T-helper 2 cell treated with Interferon-gamma antibody and Interleukin-4, amounts not matched to agents 5 μg/mL and 100 μg/mL, for 36 hours (primary cell): Measurements from ENCODE around the gene FOSL2.

Source experiments
- DNase-seq: peaks from one replicate; pipeline ENCODE4 v3.0.0; 2021; ENCODE audit warnings: low spot score
- H3K27ac Mint-ChIP-seq: one replicate; pipeline ENCODE4 v1.8.0; 2021; ENCODE audit warnings: mild to moderate bottlenecking, mixed read lengths
- H3K27me3 Mint-ChIP-seq: one replicate; pipeline ENCODE4 v1.8.0; 2021; ENCODE audit warnings: low read depth, mixed read lengths
- H3K36me3 Mint-ChIP-seq: one replicate; pipeline ENCODE4 v1.8.0; 2021; ENCODE audit warnings: low read depth, mixed read lengths
- H3K4me1 Mint-ChIP-seq: one replicate; pipeline ENCODE4 v1.8.0; 2021; ENCODE audit warnings: low read depth, mixed read lengths
- H3K4me3 Mint-ChIP-seq: one replicate; pipeline ENCODE4 v1.8.0; 2022; ENCODE audit warnings: mild to moderate bottlenecking, moderate library complexity, mixed read lengths
- H3K9me3 Mint-ChIP-seq: one replicate; pipeline ENCODE4 v1.8.0; 2021; ENCODE audit warnings: mixed read lengths

The FOSL2 gene

GRCh38 chr2:28449488-28450395, 57.1 kb downstream of the FOSL2 start:
- H3K4me3 Mint-ChIP-seq: peak overlapping the region; percentile 35
- peaks cover 46% of the 10 kb centered on the region for H3K4me1 Mint-ChIP-seq
- no peaks in the 10 kb centered on the region for H3K9me3 Mint-ChIP-seq
- H3K27ac Mint-ChIP-seq: peak overlapping the region; percentile 69
- no peaks in the 10 kb centered on the region for H3K27me3 Mint-ChIP-seq
- H3K36me3 Mint-ChIP-seq: no peaks in the 10 kb centered on the region
- peak; percentile 86 for DNase-seq

- Mint-ChIP-seq H3K36me3 (no peaks in the 10 kb centered on the region), H3K27ac (peak overlapping the region; percentile 24), H3K27me3 (no peaks in the 10 kb centered on the region), H3K4me3 (no peak overlapping the region), H3K4me1 (peaks cover 46% of the 10 kb centered on the region), H3K9me3 (no peaks in the 10 kb centered on the region)
- DNase-seq: no peak
Observed at GRCh38 chr2:28450901-28451565, 58.4 kb downstream of the FOSL2 start.

GRCh38 chr2:28451793-28452533, 59.3 kb downstream of the FOSL2 start:
- Mint-ChIP-seq H3K36me3 (no peaks in the 10 kb centered on the region), H3K27me3 (no peaks in the 10 kb centered on the region), H3K4me3 (no peak overlapping the region), H3K27ac (no peak overlapping the region), H3K9me3 (no peaks in the 10 kb centered on the region), H3K4me1 (peaks cover 45% of the 10 kb centered on the region)
- DNase-seq: no peak

DNA sequence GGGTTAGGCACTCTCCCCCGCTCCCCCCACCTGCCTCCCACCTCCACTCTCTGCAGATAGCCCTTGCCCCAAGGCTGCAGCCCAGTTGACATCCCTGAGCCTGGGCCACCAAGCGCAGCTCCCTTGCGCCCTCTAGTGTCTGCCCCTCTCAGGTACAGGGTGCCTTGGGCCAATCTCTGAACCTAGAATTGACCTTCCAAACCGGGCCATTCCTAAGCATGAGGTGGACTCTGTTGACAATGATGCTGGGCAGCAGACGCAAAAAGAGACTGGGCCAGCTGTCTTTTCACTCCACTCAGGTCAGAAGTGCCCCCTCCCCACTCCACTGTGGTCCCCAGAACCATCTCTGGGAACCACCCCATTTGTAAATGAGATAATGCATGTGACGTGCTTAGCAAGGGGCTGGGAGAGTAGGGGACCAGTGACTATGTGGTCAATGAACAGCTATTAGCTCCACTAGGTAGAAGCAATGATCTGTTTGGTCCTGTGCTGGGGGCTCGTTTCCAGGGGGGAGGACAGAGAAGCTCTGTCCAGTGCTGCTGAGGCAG, 60.0 kb downstream of the FOSL2 start:
- H3K4me3 Mint-ChIP-seq: no peak overlapping the region
- peak; percentile 75 for DNase-seq
- H3K4me1 Mint-ChIP-seq: peaks cover 40% of the 10 kb centered on the region
- no peak overlapping the region for H3K27ac Mint-ChIP-seq
- H3K9me3 Mint-ChIP-seq: no peaks in the 10 kb centered on the region
- H3K36me3 Mint-ChIP-seq: no peaks in the 10 kb centered on the region
- H3K27me3 Mint-ChIP-seq: no peaks in the 10 kb centered on the region

GRCh38 chr2:28453396-28453795, 60.7 kb downstream of the FOSL2 start:
- Mint-ChIP-seq H3K9me3 (no peaks in the 10 kb centered on the region), H3K4me3 (no peak overlapping the region), H3K27ac (no peak overlapping the region), H3K4me1 (peaks cover 35% of the 10 kb centered on the region), H3K27me3 (no peaks in the 10 kb centered on the region), H3K36me3 (no peaks in the 10 kb centered on the region)
- no peak for DNase-seq

- DNase-seq: no peak
- no peak overlapping the region for H3K27ac Mint-ChIP-seq
Observed at GRCh38 chr2:28454016-28454930, 61.6 kb downstream of the FOSL2 start.

DNA sequence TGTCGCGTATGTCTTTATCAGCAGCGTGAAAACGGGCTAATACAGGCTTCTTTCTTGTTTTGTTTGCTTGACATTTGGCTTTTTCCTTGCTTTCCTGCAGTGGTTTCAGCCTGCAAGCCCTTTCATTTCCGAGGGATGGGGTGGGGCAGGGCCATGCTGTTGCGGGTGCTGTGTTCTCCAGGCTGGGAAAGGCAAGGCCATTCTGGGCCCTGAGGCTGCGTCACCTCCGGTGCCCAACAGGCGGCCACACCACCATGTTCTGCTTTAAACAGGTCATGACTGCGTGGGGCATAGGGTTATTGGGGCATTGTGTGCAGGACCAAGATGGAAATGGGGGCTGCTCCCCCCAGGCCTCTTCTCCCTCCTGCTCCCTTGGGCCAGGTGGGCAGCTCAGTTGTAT, 64.6 kb downstream of the FOSL2 start:
- peaks cover 4% of the 10 kb centered on the region for H3K9me3 Mint-ChIP-seq
- no peak for DNase-seq
- peaks cover 7% of the 10 kb centered on the region for H3K27me3 Mint-ChIP-seq
- H3K27ac Mint-ChIP-seq: no peak overlapping the region
- no peak overlapping the region for H3K4me3 Mint-ChIP-seq
- peaks cover 14% of the 10 kb centered on the region for H3K4me1 Mint-ChIP-seq
- peaks cover 5% of the 10 kb centered on the region for H3K36me3 Mint-ChIP-seq

More at GRCh38 chr2:28454016-28454930, 61.6 kb downstream of the FOSL2 start:
- Mint-ChIP-seq H3K36me3 (no peaks in the 10 kb centered on the region), H3K27me3 (no peaks in the 10 kb centered on the region), H3K4me3 (no peak overlapping the region), H3K9me3 (no peaks in the 10 kb centered on the region), H3K4me1 (peaks cover 29% of the 10 kb centered on the region)

DNA sequence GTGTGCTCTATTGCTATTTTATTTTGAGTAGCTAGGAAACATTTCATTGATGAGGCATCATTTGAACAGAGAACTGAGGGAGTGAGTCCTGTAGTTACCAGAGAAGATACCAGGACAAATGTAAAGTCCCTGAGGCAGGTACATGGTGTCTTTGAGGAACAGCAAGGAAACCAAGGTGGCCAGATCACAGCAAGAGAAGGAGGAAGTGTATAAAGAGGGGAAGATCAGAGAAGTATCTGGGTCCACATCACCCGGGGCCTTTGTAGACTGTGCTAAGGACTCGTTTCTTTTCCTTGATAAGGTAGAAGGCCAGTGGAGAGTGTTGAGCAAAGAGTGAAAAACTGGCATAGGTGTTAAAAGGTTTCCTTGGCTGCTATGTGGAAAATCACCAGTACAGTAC, 68.4 kb downstream of the FOSL2 start:
- Mint-ChIP-seq H3K4me1 (peaks cover 28% of the 10 kb centered on the region), H3K27ac (no peak overlapping the region), H3K4me3 (no peak overlapping the region), H3K9me3 (peaks cover 19% of the 10 kb centered on the region), H3K36me3 (peaks cover 10% of the 10 kb centered on the region), H3K27me3 (peaks cover 9% of the 10 kb centered on the region)
- no peak for DNase-seq

- no peak overlapping the region for H3K27ac Mint-ChIP-seq
- peaks cover 31% of the 10 kb centered on the region for H3K4me1 Mint-ChIP-seq
- peaks cover 10% of the 10 kb centered on the region for H3K36me3 Mint-ChIP-seq
- no peak overlapping the region for H3K4me3 Mint-ChIP-seq
- H3K9me3 Mint-ChIP-seq: peaks cover 19% of the 10 kb centered on the region
- peaks cover 9% of the 10 kb centered on the region for H3K27me3 Mint-ChIP-seq
- no peak for DNase-seq
Observed at GRCh38 chr2:28462122-28462521, 69.5 kb downstream of the FOSL2 start.

GRCh38 chr2:28463211-28463816, 70.7 kb downstream of the FOSL2 start:
- Mint-ChIP-seq H3K27me3 (peaks cover 11% of the 10 kb centered on the region), H3K4me3 (no peak overlapping the region), H3K4me1 (peaks cover 29% of the 10 kb centered on the region), H3K36me3 (peaks cover 10% of the 10 kb centered on the region), H3K27ac (no peak overlapping the region), H3K9me3 (peaks cover 19% of the 10 kb centered on the region)
- DNase-seq: no peak

GRCh38 chr2:28463893-28464292, 71.2 kb downstream of the FOSL2 start:
- peaks cover 12% of the 10 kb centered on the region for H3K27me3 Mint-ChIP-seq
- peaks cover 10% of the 10 kb centered on the region for H3K36me3 Mint-ChIP-seq
- H3K27ac Mint-ChIP-seq: no peak overlapping the region
- H3K4me1 Mint-ChIP-seq: peaks cover 29% of the 10 kb centered on the region
- peaks cover 19% of the 10 kb centered on the region for H3K9me3 Mint-ChIP-seq
- H3K4me3 Mint-ChIP-seq: no peak overlapping the region
- DNase-seq: no peak

GRCh38 chr2:28465148-28465885, 72.7 kb downstream of the FOSL2 start:
- H3K9me3 Mint-ChIP-seq: peaks cover 19% of the 10 kb centered on the region
- peak overlapping the region; percentile 39 for H3K27ac Mint-ChIP-seq
- peak overlapping the region; percentile 13 for H3K4me3 Mint-ChIP-seq
- H3K4me1 Mint-ChIP-seq: peaks cover 36% of the 10 kb centered on the region
- DNase-seq: peak; percentile 55
- peaks cover 10% of the 10 kb centered on the region for H3K36me3 Mint-ChIP-seq
- H3K27me3 Mint-ChIP-seq: peaks cover 13% of the 10 kb centered on the region
